HepG2 (cell line): ENCODE results near the gene MT1M. TPM values are rescaled to one million over a fixed set of nuclear protein-coding genes. Genes with fewer than 3 reads are reported as not detected.
A peak's percentile ranks its signal among the peaks of the same experiment; 100 is the strongest.

Experiments
- AHR ChIP-seq: IDR thresholded peaks from 2 replicates; pipeline ENCODE4 v1.6.1; 2018; ENCODE audit warnings: missing genetic modification reagents, missing compliant biosample characterization
- CBX1 ChIP-seq: IDR thresholded peaks from one replicate; pipeline ENCODE4 v1.6.1; 2016; ENCODE audit warnings: antibody characterized with exemption, low read depth
- EEA1 ChIP-seq: sonication (generic); formaldehyde crosslinking; IDR thresholded peaks from 2 replicates; pipeline ENCODE4 v1.5.1; 2020; ENCODE audit warnings: mild to moderate bottlenecking, missing genetic modification reagents, borderline replicate concordance
- GRHL1 ChIP-seq: sonication (generic); formaldehyde crosslinking; conservative IDR thresholded peaks from 2 replicates; pipeline ENCODE4 v1.8.0; 2022; ENCODE audit warnings: missing genetic modification reagents
- GTF2F1 ChIP-seq: fragments of 150-350 bp; IDR thresholded peaks from 2 replicates; pipeline ENCODE4 v1.6.1; 2014; ENCODE audit warnings: low read length
- HMGXB3 ChIP-seq: sonication (generic); formaldehyde crosslinking; IDR thresholded peaks from 2 replicates; pipeline ENCODE4 v1.4.0; 2020; ENCODE audit warnings: missing genetic modification reagents, borderline replicate concordance
- HNRNPH1 ChIP-seq: fragments of 200-400 bp; formaldehyde crosslinking; optimal IDR thresholded peaks from 2 replicates; pipeline ENCODE3; 2017; ENCODE audit warnings: mild to moderate bottlenecking, low read depth, low read length
- KDM5B ChIP-seq: sonication (generic); formaldehyde crosslinking; IDR thresholded peaks from 2 replicates; pipeline ENCODE4 v1.4.0; 2020; ENCODE audit warnings: missing genetic modification reagents, mild to moderate bottlenecking, borderline replicate concordance
- PCBP1 ChIP-seq: fragments of 200-400 bp; formaldehyde crosslinking; IDR thresholded peaks from 2 replicates; pipeline ENCODE4 v1.6.1; 2017; ENCODE audit warnings: mild to moderate bottlenecking, low read depth, low read length, borderline replicate concordance
- SAP130 ChIP-seq: IDR thresholded peaks from 2 replicates; pipeline ENCODE4 v1.6.1; 2016; ENCODE audit warnings: low read depth
- SNRNP70 ChIP-seq: fragments of 200-400 bp; formaldehyde crosslinking; IDR thresholded peaks from 2 replicates; pipeline ENCODE4 v1.6.1; 2017; ENCODE audit warnings: mild to moderate bottlenecking, low read depth, low read length, moderate library complexity
- TEAD2 ChIP-seq: sonication (generic); formaldehyde crosslinking; IDR thresholded peaks from 2 replicates; pipeline ENCODE4 v1.9.0; 2021; ENCODE audit warnings: missing genetic modification reagents
- TFAP4 ChIP-seq: sonication (generic); IDR thresholded peaks from 2 replicates; pipeline ENCODE4 v1.6.1; 2016; ENCODE audit warnings: low read depth, borderline replicate concordance
- ZNF275 ChIP-seq: sonication (generic); formaldehyde crosslinking; IDR thresholded peaks from 2 replicates; pipeline ENCODE4 v1.8.0; 2022; ENCODE audit warnings: missing genetic modification reagents, mild to moderate bottlenecking, inconsistent platforms, borderline replicate concordance
- ZNF34 ChIP-seq: sonication (generic); formaldehyde crosslinking; IDR thresholded peaks from 2 replicates; pipeline ENCODE4 v1.4.0; 2020; ENCODE audit warnings: mild to moderate bottlenecking, missing genetic modification reagents, borderline replicate concordance
- ZNF503 ChIP-seq: sonication (generic); formaldehyde crosslinking; IDR thresholded peaks from 2 replicates; pipeline ENCODE4 v1.4.0; 2020; ENCODE audit warnings: missing genetic modification reagents
- ZNF549 ChIP-seq: sonication (generic); formaldehyde crosslinking; IDR thresholded peaks from 2 replicates; pipeline ENCODE4 v1.5.0; 2020; ENCODE audit warnings: missing genetic modification reagents
- ZNF746 ChIP-seq: sonication (generic); formaldehyde crosslinking; IDR thresholded peaks from 2 replicates; pipeline ENCODE4 v1.8.0; 2022; ENCODE audit warnings: mild to moderate bottlenecking, missing genetic modification reagents
- polyA plus RNA-seq, 8 experiments: library from polyadenylated mRNA; depleted of rRNA in 3 of 8; stranded (reverse) in 7 of 8; unstranded in 1 of 8; fragments of >200 nt; fragmentation: Illumina TruSeq in 4 of 8; extraction: Trizol in 4 of 8; gene quantifications; 2 replicates each; pipeline versions ENCODE4 v1.2.1 to v1.2.3, GENCODE V29; 2011 to 2016; ENCODE audit warnings: low read depth in 4 of 8, missing spikeins in 1 of 8, mixed read lengths in 1 of 8; ENCODE audit not compliant: insufficient read depth in 1 of 8
- total RNA-seq, 5 experiments: library from RNA; depleted of rRNA; stranded (reverse); fragments of >200 nt; fragmentation: Illumina TruSeq; extraction: Trizol; gene quantifications; 2 replicates each; pipeline ENCODE4 v1.2.3, GENCODE V29; 2016; ENCODE audit warnings: low read depth in 1 of 5

MT1M gene
- total and polyA plus RNA-seq, 2 of the 13 experiments (the other 11 are each of a cell fraction or from before 2014, with no cell fraction given): 4.6 TPM; not detected in 1

- peak; percentile 72 for TF ChIP-seq SAP130 (CRISPR knock-in tag)
- no peak for TF ChIP-seq AHR (CRISPR knock-in tag)
- 0 out of 2 replicates have a peak, but pooled peaks have one; percentile 15 for TF ChIP-seq EEA1 (CRISPR knock-in tag)
- TF ChIP-seq ZNF34 (CRISPR knock-in tag): no peak
- no peak for TF ChIP-seq HNRNPH1
- TF ChIP-seq CBX1: no peak
- TF ChIP-seq ZNF549 (CRISPR knock-in tag): no peak
- TF ChIP-seq HMGXB3 (CRISPR knock-in tag): no peak
- TF ChIP-seq GTF2F1: no peak
- TF ChIP-seq ZNF275: no peak
- TF ChIP-seq KDM5B (CRISPR knock-in tag): peak; percentile 83
- TF ChIP-seq SNRNP70: no peak
- TF ChIP-seq GRHL1: no peak
- TF ChIP-seq ZNF503 (CRISPR knock-in tag): no peak; the same call in 1 of the 2 replicates
- TF ChIP-seq ZNF746 (CRISPR knock-in tag): no peak
- peak; percentile 87; the same call in 1 of the 2 replicates for TF ChIP-seq PCBP1
- no peak for TF ChIP-seq TFAP4
- TF ChIP-seq TEAD2 (CRISPR knock-in tag): no peak
Measured at GRCh38 chr16:56681939-56682702, 49.7 kb downstream of the MT1M start, which contains the start of gene MT1X (continued).
